ENCODE measurements around the gene GAA.
A peak's percentile ranks its signal among the peaks of the same experiment; 100 is the strongest.

GAA gene

DNA sequence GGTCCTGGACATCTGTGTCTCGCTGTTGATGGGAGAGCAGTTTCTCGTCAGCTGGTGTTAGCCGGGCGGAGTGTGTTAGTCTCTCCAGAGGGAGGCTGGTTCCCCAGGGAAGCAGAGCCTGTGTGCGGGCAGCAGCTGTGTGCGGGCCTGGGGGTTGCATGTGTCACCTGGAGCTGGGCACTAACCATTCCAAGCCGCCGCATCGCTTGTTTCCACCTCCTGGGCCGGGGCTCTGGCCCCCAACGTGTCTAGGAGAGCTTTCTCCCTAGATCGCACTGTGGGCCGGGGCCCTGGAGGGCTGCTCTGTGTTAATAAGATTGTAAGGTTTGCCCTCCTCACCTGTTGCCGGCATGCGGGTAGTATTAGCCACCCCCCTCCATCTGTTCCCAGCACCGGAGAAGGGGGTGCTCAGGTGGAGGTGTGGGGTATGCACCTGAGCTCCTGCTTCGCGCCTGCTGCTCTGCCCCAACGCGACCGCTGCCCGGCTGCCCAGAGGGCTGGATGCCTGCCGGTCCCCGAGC lies 17.9 kb downstream of the GAA start:
- DNase-seq: no peak

DNA sequence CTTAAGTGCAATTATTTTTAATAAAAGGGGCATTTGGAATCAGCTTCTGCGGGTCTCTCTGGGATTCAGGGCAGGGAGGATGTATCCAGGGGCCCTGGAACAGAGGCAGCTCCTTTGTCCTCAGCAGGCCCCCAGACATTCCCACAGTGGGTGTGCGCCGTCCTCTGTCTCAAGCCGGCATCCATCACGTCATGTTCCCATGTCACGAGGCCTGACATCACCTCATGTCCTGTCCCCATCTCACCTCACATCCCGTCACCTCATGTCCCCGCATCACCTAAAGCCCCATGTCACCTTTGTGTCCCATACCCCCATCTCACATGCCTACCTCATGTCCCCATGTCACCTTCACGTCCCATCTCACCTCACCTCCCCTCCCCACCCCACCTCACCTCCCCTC lies 18.5 kb downstream of the GAA start:
- DNase-seq: no peak

DNA sequence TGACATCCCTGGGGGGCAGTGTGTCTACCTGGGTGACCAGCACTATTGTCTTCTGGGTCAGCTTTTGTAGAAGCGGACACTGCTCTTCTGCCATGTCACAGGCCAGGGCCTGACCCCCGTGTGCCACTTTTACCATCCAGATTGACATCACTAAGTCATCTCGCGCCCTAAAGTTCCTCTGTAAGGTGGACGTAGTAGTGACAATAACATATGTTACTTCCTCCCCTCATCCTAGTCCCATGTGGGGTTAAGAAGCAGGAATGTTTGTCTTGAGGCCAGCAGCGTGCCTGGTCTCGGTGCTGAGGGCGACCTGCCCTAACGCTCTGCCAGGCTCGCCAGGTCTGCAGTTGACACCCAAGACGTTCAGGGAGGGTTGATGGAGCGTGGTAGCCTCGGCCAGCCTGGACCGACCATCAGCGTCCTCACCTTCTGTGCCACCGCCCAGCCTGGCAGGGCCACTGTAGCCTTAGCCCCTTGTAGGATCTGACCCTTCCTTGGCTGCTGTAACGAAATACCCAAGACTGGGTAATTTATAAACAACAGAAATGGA lies 20.7 kb downstream of the GAA start:
- DNase-seq: no peak

DNA sequence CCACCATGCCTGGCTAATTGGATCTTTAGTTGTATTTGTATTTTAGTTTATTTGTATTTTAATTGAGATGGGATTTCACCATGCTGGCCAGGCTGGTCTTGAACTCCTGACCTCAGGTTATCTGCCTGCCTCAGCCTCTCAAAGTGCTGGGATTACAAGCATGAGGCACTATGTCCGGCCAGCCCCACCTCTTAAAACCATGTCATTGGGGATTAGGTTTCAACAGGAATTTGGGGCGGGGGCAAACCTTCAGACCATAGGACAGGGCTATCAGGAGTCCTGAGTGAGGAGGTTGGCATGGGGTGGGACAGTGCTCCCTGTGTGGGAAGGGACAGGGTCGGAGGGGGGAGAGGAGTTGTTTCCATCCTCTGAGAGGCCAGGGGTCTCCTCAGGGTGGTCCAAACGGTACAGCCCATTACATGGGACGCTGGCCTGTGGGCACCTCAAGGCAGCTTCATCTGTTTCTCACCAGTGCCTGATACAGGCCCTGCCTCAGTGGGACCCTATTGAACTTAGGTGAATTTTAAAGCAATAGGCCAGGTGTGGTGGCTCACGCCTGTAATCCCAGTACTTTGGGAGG lies 21.6 kb downstream of the GAA start:
- DNase-seq: no peak

DNA sequence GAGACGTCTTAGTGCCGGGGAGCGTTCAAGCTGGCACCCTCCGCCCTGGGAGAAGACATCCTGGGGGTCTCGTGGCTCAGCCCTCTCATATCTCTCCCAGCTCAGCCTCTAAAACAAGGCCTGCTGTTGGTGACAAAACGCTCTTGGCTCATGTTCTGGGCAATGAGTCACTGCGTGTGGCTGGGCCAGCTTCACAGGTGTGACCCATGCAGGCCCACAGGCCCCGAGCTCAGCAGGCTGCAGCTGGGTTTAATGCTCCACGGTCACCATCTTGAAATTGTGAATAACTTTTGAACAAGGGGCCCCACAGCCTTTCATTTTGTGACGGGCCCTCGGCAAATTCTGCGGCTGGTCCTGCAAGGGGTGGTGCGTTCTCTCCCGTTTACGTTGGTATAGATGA lies 22.4 kb downstream of the GAA start:
- no peak for DNase-seq

DNA sequence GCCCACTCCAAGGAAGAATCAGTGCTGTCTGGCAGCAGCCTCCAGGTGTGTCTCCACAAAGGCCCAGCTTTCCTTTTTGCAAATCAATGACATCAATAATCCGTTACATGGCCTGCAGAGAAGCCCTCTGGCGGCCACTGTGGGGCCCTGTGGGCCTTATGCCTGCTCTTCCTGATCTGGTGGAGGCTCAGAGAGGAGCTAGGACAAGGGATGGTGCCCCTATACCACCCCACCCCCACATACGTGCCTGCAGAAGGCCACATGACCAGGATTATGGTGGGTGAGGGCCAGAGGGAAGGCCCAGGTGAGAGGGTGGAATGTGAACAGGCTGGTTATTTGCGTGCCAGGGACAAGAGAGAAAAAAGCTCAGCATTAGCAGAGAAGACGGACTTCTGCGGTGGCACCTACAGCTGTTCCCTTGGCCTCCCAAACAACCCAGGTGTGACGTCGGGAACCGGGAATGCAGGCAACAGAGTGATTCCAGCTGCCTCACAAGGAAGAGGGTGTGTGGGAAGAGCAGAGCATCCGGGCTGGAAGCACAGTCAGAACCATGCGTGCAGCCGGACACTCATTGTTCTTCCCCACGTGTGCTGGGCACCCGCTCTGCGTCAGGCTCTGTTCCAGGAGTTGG lies 23.1 kb downstream of the GAA start:
- no peak for DNase-seq

DNA sequence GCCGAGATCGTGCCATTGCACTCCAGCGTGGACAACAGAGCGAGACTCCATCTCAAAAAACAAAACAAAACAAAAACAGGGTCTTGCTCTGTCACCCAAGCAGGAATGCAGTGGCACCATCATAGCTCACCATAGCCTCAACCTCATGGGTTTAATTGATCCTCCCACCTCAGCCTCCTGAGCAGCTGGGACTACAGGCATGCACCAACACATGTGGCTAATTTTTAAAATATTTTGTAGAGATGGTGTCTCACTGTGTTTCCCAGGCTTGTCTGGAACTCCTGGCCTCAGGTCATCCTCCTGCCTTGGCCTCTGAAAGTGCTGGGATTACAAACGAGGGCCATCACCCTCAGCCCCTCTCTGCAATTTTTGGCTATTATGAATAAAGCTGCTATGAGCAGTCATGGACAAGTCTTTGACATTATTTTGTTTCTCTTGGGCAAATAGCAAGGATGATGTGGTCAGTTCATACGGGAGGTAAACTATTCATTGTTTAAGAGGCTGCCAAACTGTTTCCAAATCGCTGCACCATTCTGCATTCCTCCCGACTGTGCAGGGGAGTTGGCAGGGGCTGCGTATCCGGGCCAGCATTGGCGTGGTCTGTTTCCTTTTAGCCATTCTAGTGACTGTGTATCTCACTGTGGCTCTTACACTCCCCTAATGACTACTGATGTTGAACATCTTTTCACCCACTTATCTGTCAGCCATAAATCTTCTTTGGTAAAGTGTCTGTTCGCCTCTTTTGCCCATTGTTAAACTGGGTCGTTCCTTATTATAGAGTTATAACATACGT lies 24.5 kb downstream of the GAA start:
- no peak for DNase-seq

DNA sequence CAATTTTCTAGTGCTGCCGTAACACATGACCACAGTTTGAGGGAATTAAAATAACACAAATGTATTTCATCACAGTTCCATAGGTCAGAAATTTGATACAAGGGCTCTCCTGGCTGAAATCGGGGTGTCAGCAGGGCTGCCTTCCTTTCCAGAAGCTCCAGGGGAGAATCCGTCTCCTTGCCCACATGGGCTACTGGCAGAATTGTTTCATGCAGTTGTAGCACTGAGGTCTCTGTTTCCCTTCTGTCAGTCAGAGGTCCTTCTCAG lies 25.0 kb downstream of the GAA start:
- no peak for DNase-seq

DNA sequence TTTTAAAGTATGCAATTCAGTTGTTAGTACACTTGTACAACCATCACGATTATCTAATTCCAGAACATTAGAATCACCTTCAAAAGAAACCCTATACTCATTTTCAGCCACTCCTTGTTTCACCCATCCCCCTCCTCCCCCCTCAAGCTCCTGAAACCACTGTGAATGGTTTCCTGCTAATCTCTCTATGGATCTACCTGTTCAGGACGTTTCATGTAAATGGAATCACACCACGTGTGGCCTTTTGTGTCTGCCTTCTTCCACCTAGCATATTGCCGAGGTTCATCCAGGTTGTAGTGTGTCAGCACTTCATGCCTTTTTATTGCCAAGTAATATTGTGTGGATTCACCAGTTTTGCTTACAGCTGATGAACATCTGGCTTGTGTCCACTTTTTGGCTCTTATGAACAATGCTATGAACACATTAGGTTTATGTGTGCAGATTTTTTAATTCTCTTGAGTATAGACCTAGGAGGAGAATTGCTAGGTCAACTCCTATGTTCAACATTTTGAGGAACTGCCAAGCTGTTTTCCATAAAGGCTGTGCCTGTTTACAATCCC lies 27.7 kb downstream of the GAA start:
- no peak for DNase-seq

DNA sequence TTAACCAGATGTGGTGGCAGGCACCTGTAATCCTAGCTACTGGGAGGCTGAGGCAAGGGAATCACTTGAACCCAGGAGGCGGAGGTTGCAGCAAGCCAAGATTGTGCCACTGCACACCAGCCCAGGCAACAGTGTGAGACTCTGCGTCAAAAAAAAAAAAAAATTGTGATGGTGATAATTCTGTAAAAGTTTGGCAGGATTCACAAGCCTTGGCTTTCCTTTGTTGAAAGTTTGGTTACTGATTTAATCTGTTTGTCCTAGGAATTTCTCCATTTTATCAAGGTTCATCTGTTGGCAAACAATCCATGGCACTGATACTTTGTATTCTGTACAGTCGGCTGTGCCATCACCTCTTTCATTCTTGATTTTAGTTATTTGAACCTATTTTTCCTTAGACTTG lies 29.6 kb downstream of the GAA start:
- DNase-seq: no peak

DNA sequence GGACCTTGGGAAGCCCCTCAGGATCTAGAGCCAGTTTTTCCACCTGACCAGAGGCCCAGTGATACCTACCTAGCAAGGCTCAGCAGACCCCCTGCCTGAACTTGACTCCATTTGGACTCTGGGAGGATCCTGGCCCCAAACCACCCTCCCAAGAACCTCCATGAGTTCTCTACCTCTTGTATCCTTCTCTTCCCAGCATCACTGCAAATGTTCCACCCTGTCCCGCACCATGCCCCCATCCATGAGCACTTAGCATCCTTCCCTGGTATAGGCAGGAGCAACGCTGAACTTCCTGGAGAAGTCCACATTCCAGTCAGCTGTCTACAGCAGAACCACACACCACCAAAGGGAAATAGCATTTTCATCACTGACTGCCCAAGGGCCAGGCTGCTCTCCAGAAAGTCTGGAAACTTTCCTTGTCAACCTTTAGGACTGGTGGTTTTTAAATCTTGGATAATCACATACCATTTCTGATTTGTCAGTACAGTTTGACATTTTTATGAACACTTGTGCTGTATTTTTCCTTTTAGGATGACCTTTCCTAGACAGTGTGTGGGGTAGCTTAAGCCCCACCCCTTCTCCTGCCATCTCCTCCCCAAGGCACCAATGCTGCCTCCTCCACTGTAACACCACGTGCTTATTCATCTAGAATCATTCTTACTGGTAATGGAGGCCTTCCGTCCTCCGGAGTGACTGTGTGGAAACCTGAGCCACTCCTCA lies 31.7 kb downstream of the GAA start:
- DNase-seq: no peak

DNA sequence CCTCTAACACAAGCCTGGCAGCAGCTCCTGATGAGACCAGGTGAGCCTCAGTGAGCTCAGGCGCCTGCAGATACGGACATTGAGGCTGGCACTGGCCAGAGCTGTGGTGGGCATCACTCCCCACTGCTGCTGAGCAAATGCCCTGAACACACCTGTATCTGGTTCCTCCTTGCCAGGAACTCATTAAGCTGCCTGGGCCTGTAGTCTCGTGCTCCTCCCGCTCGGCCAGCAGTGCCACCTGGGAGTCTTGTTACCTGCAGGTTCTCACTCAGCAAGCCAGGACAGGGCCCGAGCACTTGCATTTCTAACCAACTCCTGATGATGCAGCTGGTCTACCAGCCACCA lies 32.2 kb downstream of the GAA start:
- DNase-seq: no peak

DNA sequence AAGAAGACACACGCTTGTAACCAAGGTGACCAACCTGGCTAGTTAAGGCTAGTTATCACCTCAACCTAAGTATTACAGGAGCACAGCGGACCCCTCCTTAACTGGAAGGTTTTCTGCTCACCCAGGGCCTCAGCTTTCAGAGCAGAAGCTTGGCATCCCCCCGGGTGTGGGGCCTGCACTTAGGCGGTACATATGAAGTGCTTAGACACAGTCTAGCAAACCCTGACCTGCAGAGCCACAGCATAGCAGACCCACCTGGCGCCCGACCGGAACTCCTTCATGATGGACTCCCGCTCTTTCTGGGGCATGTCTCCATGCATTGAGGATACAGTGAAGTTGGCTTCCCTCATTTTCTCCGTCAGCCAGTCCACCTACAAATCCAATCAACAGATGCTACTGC lies 35.8 kb downstream of the GAA start:
- no peak for DNase-seq

DNA sequence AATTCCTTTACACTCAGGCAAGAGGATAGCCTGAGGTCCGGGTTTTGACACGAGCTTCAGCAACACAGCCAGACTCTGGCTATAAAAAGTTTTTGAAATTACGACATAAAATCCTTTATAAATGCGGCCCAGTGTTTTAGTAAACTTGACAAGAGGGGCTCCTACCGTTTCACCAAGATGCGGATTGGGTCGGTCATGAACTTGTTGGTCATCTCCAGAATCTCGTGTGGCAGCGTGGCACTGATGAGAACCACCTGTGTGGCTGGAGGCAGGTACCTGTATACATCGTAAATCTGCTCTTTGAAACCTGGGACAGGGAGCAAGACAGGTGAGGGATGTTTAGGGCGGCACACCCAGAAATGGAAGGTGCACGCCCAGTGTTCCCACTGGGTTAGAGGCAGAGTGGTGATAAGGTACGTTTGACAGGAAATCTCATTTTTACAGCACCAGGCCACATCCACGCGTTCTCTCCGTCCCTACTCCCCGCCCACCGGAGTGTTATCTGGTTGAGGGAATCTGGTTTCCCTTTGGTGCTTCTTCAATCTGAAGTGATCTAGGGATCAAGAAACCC lies 37.6 kb downstream of the GAA start:
- DNase-seq: no peak

DNA sequence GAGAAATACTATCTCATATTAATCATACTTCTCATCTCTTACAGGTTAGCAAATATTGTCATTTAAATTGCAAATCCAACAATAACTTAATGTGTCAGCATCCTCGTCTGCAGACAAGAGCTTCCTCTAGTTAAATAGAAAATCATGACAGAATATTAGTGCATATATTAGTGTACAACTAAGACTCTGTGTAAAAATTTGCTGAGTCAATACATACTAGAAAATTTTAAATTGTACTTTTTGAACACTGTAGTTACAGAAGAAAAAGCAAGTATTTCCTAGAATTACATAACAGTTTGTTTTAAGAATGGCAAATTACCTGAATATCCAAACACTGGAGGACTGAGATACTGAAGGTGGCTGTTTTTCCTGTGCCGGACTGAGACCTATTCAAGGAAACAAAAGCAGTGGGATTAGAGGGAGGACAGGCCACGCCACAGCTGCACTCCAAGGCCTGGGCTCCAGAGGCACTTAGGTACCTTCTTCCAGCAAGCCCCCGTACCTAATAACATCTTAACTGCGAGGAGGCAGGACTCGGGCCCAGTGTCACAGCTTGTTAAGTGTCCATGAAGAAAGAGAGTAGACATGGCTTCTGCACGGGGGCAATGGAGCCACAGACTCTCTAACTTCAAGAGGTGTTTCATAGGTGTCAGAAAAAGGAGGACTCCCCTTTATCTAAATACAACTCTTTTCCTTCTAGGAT lies 40.2 kb downstream of the GAA start:
- no peak for DNase-seq

DNA sequence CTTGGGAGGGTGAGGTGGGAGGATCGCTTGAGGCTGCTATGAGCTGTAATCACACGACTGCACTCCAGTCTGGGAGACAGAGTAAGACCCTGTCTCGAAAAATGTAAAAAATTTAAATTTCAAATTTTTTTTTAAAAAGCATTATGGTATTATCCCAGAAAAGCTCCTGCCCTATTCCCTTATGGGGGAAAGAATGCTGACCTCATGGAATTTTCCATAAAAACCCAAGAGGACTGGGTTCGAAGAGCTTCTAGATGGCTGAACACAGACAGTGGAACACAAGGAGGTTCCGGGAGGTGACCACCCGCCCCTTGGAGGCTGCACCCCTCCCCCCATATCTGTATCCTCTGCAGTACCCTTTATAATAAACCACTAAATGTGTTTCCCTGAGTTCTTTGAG lies 41.5 kb downstream of the GAA start:
- DNase-seq: no peak

DNA sequence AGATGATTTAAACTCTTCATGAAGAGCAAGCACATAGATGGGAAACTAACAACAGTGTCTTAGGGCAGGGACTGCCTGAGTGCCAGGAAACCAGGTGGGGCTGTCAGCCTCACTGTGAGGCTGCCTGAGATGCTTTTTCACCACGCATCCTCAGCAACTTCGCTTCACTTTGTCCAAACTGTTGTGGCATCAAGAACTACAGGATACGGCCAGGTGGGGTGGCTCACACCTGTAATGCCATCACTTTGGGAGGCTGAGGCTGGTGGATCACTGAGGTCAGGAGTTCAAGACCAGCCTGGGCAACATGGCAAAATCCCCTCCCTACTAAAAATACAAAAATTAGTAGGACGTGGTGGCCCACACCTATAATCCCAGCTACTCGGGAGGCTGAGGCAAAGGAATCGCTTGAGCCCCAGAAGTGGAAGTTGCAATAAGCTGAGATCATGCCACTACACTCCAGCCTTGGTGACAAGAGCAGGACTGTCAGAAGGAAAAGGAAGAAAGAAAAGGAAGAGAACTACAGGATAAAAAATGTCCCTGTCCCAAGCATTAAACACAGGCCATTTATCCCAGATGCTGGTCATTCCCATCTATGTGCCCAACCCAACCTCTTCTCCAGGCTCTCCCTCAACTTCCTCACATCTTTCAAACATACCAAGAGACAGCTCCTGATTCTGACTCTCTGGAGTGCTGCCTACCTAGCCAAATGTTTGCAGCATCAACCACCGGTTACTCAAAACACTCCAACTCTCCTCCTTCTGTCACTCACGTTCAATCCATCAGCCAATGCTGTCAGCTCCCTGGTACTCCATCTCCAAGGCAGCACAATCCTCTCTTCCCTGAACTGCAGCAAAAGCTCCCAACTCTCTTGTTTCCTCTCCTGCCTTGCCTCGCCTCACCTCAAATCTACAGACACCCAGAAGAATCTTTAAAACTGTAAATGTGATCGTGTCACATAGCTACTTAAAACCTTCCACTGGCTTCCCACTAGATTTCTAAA lies 44.0 kb downstream of the GAA start:
- no peak for DNase-seq

DNA sequence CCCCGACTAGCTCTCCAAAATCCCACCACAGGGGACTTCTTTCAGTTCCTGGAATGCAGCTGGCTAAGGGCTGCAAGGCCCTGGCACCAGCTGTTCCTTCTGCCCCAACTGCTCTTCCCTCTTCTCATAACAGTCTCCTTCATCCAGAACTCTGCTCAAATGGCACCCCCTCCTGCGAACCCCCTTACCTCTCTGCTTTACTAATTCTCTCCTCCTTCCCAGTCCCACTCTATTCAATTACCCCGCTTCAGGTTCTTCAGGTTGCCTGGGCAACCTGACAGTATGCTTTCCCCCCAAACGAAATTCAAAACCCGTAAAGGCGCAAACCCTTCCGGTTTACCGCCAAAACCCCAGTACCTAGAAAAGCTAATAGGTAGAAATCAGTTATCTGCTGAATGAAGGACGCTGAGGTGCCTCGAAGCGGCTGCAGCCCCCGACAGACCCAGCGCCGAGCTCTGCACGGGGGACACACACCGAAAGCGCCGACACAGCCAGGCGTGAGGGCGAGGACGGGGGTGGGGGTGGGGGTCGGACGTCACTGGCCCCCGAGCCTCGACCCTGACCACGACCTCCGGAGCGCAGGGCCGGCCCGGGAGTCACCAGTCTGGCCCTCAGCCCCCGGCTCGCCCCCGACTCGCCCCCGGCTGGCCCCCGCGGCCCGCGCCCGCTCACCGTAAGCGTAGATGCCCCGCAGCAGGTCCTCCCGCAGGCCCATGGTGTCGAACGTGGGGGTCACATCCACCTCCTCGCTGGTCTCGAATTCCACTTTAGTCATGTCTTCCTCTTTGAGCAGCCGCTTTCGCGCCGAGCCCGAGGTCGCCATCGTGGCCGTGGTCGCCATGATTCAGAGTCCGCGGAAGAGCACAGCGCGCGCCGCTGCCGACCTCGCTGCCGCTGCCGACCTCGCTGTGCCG lies 45.0 kb downstream of the GAA start:
- no peak for DNase-seq

DNA sequence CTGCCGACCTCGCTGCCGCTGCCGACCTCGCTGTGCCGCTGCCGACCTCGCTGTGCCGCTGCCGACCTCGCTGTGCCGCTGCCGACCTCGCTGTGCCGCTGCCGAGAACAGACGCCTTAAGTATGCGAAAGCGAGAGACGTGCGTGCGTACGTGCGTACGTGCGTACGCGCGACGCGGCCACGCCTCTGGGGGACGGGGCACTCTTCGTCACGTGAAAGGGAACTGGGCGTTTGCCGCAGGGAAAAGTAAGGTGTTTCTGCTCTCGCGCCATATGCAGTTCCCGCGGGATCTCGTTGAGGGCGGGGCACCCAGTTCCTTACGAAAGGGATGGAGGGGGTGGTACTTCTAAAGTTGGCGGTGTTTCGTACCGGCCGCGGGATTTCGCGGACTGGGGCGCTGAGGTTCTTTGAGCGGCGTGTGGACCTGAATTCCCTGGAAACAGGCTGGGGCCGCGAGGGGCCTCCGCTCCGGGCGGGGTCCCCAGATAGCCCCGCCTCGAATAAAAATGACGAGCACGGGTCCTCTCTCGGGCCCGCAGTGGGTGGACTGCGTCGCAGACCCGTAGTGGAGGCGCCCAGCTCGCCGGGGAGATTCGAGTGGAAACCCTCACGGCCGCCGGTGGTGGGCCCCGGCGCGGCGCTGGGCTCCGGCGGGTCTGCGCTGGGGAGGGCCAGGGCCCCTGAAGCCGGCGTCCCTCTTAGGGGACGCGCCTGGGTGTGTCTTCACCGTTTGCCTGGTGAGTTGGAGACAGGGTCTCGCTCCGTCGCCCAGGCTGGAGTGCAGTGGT lies 45.8 kb downstream of the GAA start, which contains the start of gene EIF4A3:
Gene EIF4A3, minus strand, starts transcription at position 94 of the 788 bp plus-strand sequence. CDS start 167 bp downstream, outside the sequence.
- peak; percentile 99 for DNase-seq

All from COR-L47 (cell line).